KMS-11 (cell line): ENCODE results near the gene SLC6A9.

ENCODE experiments used
- H2AFZ ChIP-seq: fragments of 200-600 bp; sonication (generic); 2 replicates; pipeline ENCODE4 v1.6.1; 2016; ENCODE audit warnings: antibody characterized with exemption, mixed run types, low read depth
- H3K27ac ChIP-seq: fragments of 200-600 bp; sonication (generic); 2 replicates; pipeline ENCODE4 v1.6.1; 2016; ENCODE audit warnings: mild to moderate bottlenecking, mixed run types
- H3K27me3 ChIP-seq: fragments of 200-600 bp; sonication (generic); 2 replicates; pipeline ENCODE4 v1.6.1; 2017; ENCODE audit warnings: mild to moderate bottlenecking, low read depth, mixed run types, moderate library complexity; ENCODE audit not compliant: insufficient read depth
- H3K36me3 ChIP-seq: fragments of 200-600 bp; sonication (generic); 2 replicates; pipeline ENCODE4 v1.6.1; 2017; ENCODE audit warnings: mild to moderate bottlenecking, mixed run types; ENCODE audit not compliant: insufficient read depth
- H3K4me1 ChIP-seq: fragments of 200-600 bp; sonication (generic); 2 replicates; pipeline ENCODE4 v1.6.1; 2016; ENCODE audit warnings: mild to moderate bottlenecking, low read depth, mixed run types; ENCODE audit not compliant: poor library complexity, severe bottlenecking
- H3K4me2 ChIP-seq: fragments of 200-600 bp; sonication (generic); 2 replicates; pipeline ENCODE4 v1.7.0; 2016; ENCODE audit warnings: mild to moderate bottlenecking, mixed run types
- H3K4me3 ChIP-seq: fragments of 200-600 bp; sonication (generic); IDR thresholded peaks from 2 replicates; pipeline ENCODE4 v1.6.1; 2017; ENCODE audit warnings: low read depth, low read length, mixed read lengths; ENCODE audit not compliant: insufficient read depth
- H3K79me2 ChIP-seq: fragments of 200-600 bp; sonication (generic); 2 replicates; pipeline ENCODE4 v1.6.1; 2016; ENCODE audit warnings: low read depth, mixed run types; ENCODE audit not compliant: insufficient read depth
- H3K9ac ChIP-seq: fragments of 200-600 bp; sonication (generic); 2 replicates; pipeline ENCODE4 v1.6.1; 2016; ENCODE audit warnings: mild to moderate bottlenecking, mixed run types
- H4K20me1 ChIP-seq: fragments of 200-600 bp; sonication (generic); 2 replicates; pipeline ENCODE4 v1.6.1; 2016; ENCODE audit warnings: mild to moderate bottlenecking, mixed run types; ENCODE audit not compliant: insufficient read depth
- TF ChIP-seq, protein P1 (sequence below): fragments of 200-600 bp; sonication (generic); conservative IDR thresholded peaks from 2 replicates; pipeline ENCODE4 v1.6.1; 2017; ENCODE audit warnings: low read depth, mild to moderate bottlenecking, antibody characterized with exemption, low read length, moderate library complexity, mixed read lengths

SLC6A9 gene

DNA sequence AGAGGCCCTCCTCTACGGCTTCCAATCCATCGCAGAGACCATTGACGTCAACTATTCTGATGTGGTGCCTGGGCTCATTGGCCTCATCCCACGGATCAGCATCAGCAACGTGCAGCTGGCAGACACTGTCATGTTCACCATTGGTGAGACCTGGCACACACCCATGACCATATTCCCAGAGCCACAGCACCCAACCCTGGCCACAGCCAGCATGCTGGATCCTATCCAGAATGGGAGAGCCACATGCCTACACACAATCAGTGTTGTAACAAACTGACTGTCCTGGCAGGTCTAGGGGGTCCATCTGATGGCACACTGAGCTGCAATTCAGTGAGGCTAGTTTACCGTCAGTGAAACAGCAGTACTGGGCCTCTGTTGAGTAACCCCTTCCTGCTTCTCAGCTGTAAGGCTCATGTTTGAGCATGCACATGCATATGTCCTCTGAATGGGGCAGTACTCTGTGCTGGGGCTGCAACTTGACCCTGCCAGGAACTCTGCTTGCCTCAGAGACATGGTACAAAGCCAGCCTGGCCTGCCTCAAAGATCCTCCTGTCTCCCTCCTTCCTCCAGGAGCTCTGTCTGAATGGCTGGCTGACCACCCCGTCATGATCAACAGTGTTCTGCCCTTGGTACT, 73.7 kb downstream of the SLC6A9 start:
- Histone ChIP-seq H3K79me2 (no peaks in the 10 kb centered on the region), H3K27me3 (no peaks in the 10 kb centered on the region), H3K4me3 (no peak overlapping the region), H3K4me2 (no peak overlapping the region), H3K27ac (no peak overlapping the region), H2AFZ (no peak overlapping the region), H3K36me3 (no peaks in the 10 kb centered on the region), H3K9ac (no peak overlapping the region), H4K20me1 (no peaks in the 10 kb centered on the region), H3K4me1 (peaks cover 5% of the 10 kb centered on the region)
- TF ChIP-seq, protein P1, sequence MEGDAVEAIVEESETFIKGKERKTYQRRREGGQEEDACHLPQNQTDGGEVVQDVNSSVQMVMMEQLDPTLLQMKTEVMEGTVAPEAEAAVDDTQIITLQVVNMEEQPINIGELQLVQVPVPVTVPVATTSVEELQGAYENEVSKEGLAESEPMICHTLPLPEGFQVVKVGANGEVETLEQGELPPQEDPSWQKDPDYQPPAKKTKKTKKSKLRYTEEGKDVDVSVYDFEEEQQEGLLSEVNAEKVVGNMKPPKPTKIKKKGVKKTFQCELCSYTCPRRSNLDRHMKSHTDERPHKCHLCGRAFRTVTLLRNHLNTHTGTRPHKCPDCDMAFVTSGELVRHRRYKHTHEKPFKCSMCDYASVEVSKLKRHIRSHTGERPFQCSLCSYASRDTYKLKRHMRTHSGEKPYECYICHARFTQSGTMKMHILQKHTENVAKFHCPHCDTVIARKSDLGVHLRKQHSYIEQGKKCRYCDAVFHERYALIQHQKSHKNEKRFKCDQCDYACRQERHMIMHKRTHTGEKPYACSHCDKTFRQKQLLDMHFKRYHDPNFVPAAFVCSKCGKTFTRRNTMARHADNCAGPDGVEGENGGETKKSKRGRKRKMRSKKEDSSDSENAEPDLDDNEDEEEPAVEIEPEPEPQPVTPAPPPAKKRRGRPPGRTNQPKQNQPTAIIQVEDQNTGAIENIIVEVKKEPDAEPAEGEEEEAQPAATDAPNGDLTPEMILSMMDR: no peak

DNA sequence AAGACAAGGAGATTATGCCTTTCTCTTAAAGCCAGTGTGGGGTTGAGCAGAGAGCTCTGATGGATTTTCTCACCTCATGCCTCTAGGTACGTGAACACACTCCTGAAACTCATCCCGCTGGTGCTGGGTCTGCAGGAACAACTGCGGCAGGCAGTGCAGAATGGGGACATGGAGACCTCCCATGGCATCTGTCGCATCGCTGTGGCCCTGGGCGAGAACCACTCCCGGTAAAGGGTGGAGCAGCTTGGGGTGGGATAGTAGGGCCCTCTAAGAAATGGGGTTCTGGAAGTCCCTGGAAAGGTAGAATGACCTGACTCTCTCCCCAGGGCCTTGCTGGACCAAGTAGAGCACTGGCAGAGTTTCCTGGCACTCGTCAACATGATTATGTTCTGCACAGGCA, 75.0 kb downstream of the SLC6A9 start:
- Histone ChIP-seq H3K27ac (no peak overlapping the region), H4K20me1 (no peaks in the 10 kb centered on the region), H3K4me1 (no peaks in the 10 kb centered on the region), H3K79me2 (no peaks in the 10 kb centered on the region), H3K4me2 (no peak overlapping the region), H3K9ac (no peak overlapping the region), H2AFZ (no peak overlapping the region), H3K36me3 (no peaks in the 10 kb centered on the region), H3K4me3 (no peak overlapping the region), H3K27me3 (no peaks in the 10 kb centered on the region)
- TF ChIP-seq, protein P1: no peak

DNA sequence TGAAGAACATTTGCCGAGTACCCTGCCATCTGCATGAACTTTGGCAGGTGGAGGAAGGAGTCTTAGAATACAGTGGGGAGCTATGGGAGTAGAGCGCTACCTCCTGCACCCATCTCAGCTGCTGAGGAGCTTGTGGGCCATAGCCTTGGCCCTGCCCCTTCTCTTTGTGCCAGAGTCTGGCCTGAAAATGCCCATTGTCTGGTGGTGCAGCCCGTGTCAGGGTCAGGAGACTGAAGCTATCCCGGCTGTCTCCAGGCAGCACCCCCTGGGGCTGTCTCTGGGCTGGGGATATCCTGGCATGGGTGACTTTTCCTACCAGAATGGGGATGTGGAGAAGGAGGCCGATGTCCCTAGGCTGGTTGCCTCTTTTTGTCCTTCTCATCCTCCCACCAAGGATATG, 77.2 kb downstream of the SLC6A9 start:
- no peaks in the 10 kb centered on the region for H3K4me1 ChIP-seq
- H4K20me1 ChIP-seq: no peaks in the 10 kb centered on the region
- H3K79me2 ChIP-seq: no peaks in the 10 kb centered on the region
- no peak overlapping the region for H3K27ac ChIP-seq
- H3K36me3 ChIP-seq: no peaks in the 10 kb centered on the region
- H2AFZ ChIP-seq: no peak overlapping the region
- H3K4me2 ChIP-seq: no peak overlapping the region
- TF ChIP-seq, protein P1: no peak
- no peaks in the 10 kb centered on the region for H3K27me3 ChIP-seq
- H3K4me3 ChIP-seq: no peak overlapping the region
- no peak overlapping the region for H3K9ac ChIP-seq

DNA sequence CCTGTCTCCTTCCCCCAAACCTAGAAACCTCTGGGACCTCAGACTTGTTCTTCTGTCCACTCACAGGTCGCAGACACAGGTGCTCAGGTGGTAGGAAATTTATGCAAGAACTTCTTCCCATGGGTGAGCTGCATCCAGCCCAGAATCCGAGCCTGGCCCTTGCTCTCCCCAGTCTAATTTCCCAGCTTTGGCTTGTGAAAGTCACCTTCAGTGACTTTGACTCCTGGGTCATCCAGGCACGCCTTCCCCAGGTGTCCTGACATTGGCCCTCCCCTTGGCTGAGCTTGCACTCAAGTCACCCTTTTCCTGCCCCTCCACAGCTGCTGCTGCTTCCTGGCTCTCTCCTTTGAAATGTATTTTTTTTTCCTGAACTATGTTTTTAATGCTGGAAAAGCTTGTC, 77.9 kb downstream of the SLC6A9 start:
- no peak overlapping the region for H3K4me3 ChIP-seq
- H3K4me1 ChIP-seq: peaks cover under 1% of the 10 kb centered on the region
- H3K79me2 ChIP-seq: 0 out of 2 replicates have a peak, but pooled peaks cover under 1% of the 10 kb centered on the region
- no peak overlapping the region for H3K9ac ChIP-seq
- H4K20me1 ChIP-seq: no peaks in the 10 kb centered on the region
- no peak overlapping the region for H3K27ac ChIP-seq
- TF ChIP-seq, protein P1: no peak
- H3K36me3 ChIP-seq: no peaks in the 10 kb centered on the region
- H3K27me3 ChIP-seq: no peaks in the 10 kb centered on the region
- no peak overlapping the region for H2AFZ ChIP-seq
- no peak overlapping the region for H3K4me2 ChIP-seq
